NCI-H187 (cell line): ENCODE data around the gene BCR.
A peak's percentile ranks its signal among the peaks of the same experiment; 100 is the strongest.

Source experiments
- DNase-seq, 2 experiments: peaks; one replicate each; lab custom pipeline; 2025; lab: John Stamatoyannopoulos, UW

Gene BCR

DNA sequence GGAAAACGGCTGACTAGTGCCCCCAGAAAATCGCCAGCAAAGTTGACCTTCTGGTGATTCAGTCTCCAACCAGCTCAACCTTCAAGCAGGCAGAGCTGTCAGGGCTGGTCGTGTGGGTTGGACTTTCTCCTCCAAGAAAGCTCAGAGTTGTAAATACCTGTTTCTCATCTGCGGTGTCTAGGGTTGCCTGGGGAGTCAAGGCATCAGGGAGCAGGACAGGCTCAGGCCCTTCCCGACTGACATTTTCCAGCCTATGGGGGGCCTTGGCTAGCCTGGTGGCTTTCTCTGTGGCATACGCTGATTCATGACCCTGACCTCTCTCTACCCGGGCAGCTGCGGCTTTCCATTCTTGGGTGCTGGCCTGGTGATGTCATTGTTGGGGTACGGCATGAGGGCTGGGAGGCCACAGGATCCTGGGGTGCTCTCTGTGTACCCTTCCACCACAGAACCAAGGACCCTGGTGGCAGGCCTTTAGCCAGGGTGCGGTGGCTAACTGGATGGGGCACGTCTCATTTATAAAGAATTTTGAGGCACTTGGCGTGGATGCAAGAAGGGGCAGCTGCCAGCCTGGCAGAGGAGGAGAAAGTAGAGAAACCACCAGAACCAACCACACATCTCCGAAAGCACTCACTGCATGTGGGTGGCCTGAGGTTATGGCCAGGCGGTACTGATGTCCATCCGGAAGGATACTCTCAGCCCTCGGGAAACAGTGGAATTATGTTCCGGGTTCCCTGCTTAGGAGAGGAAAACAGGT lies 64.9 kb downstream of the BCR start:
- DNase-seq: no peak

DNA sequence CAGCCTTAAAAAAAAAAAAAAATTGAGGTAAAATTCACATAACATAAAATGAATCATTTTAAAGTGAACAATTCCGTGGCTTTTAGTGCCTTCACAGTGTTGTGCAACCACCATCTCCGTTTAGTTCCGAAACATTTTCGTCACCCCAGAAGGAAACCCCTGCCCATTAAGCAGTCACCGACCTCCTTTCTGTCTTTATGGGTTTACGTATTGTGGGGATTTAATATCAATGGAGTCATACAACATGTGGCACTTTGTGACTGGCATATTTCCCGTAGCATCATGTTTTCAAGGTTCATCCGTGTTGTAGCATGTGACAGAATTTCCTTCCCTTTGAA lies 65.5 kb downstream of the BCR start:
- no peak for DNase-seq

DNA sequence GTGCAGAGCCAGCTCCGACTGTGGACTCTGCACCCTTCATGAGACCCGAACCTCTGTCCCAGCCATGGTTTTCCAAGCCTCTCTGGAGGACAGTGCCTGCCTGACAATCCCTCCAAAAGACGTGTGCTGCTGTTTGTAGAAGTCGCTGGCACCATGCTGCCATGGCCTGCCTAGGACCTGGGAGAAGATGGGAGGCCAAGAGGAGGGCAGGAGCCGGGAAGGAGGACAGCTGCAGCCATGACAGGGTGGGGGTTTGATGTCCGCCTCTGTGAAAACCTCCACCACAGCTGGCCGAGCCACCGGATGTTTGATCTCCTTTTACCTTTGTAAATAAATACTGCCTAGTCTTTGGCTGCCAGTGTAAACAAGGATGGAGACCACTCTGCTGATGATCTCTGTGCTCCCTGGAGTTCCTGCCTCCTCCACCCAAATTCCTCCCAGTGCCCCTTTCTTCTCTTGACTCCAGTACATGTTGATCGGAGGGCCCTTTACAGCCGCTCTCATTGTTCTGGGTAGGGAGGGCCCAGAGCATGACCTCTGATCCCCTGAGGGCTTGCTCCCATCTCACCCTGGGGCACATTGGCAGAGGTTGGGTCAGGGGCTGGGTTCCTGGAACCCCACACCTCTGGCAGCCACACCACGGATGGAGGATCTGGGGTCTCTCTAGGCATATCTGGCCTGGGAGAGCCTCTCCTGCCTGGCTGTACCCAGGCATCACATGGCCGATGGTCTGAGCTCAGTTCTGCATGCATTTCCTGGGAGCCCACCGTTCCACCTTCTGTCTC lies 66.9 kb downstream of the BCR start:
- DNase-seq: no peak

DNA sequence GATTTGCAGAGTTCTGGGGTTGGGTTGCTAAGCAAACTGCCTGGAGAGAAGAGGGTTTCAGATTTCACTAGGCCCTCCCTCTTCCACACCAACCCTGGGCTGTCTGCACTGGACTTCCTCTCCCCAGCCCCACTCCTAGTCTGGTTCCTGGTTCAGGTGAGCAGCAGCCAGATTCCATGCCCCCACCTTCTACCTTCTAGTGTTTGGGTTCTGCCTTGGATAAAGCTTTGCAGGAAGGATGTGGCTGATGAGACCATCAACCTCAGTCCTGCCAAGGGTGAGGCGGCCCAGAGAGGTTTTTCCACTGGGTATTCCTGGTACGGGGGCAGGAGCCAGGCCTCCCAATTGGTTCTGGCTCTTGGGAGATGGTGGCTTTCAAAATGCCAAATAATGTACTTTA lies 68.3 kb downstream of the BCR start:
- DNase-seq: peak in 1 of 2 experiments; percentile 2

DNA sequence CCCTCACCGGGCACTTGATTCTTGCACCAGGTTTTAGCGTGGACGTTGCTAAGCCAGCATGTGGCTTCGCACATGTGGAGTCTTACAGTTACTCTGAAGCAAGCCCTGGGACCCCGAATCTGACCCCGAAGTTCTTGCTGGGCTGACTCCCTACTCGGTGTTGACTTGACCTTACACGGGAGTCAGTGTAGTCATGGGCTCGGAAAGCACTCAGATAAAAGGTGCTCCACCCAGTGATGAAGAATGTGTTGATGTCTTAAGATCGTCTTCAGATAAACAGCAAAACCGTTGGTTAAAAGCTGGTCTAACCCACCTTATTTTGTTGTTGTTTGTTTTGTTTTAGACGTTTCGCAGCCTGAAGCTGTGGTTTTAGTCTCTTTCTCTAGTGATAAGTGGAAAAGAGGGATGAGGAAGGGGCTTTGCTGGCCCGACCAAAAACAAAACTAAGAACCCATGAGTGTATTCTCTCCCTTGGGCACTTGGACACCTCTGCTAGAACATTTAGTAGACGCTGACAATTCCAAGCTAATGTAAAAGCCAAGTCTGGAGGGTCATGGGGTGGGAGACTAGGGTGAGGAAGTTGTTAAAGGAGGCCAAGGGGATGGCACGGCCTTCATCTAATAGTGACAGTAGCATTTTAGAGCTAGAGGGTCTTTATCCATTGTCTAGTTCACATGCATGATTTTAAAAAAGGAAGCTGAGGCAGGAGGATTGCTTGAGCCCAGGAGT lies 69.9 kb downstream of the BCR start:
- no peak for DNase-seq

DNA sequence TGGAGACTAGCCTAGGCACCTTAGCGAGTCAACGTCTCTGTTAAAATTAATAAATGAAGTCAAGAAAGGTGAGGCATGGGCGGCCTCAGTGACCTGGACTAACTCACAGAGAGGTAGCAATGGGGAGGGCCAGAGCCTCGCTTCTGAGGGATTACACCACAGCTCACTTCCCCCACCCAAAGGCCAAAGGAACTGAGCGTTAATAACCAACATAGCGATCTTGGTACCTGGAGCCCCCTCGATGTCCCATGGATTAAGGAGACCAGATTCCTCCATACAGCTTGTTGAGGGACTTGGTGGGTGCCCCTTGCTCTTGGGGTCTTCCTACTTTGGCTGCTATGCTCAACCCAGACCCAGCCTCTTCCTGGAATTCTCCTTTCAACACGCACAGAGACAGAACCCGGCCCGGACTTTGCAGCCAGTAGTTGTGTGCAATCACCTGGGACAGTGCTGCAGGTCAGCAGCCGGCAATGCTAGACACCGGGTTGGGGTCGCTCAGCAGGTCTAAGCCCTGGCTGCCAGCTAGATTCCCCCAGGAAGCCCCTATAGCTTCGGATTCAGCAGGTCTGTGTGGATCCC lies 70.6 kb downstream of the BCR start:
- no peak for DNase-seq

DNA sequence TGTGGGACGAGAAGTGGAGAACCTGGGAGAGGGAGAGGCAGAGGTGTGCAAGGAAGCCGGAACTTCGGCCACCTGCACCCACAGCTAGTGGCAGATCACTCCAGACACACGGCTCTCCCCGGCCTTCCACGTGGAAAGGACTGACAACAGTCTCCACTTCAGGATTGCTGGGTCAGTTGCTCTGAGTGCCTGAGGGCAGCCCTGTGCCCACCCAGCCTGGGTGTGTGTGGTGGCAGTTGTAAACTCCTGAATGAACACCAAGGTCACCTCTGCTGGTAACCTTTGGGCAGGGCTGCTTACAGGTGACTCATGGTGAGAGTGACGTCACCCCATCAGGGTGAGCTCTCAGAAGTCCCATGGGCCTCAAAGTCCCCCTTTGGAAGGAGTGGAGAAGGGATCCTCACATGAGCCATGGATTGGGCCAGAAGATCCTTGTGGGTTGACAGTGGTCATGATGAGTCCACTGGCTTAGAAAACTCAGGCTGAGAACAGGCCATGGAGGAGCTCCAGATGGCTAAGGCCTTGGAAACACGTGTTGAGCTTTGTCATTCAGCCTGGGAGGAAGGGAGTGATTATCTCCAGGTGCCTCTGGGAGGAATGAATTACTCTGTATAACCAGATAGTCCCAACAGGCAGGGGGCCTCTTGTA lies 71.3 kb downstream of the BCR start:
- no peak for DNase-seq

DNA sequence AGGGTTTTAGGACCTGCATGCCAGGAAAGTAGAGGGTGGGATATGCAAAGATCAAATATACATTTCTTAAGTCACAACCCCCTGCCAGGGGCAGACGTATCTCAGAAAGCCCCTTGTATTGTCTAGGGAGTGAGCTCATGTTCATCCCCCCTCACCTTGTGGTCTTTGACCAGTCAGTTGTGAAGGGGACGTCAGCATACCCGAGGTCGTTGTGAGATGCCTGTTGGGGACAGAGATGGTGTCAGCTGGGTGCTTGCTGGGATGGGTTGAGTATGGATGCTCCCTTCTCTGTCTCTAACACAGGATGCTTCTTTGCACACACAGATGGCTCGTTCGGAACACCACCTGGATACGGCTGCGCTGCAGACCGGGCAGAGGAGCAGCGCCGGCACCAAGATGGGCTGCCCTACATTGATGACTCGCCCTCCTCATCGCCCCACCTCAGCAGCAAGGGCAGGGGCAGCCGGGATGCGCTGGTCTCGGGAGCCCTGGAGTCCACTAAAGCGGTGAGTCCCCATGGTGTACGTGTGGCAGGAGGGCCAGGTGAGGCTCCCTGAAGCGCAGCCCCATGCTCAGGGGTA lies 73.3 kb downstream of the BCR start:
- DNase-seq: no peak

DNA sequence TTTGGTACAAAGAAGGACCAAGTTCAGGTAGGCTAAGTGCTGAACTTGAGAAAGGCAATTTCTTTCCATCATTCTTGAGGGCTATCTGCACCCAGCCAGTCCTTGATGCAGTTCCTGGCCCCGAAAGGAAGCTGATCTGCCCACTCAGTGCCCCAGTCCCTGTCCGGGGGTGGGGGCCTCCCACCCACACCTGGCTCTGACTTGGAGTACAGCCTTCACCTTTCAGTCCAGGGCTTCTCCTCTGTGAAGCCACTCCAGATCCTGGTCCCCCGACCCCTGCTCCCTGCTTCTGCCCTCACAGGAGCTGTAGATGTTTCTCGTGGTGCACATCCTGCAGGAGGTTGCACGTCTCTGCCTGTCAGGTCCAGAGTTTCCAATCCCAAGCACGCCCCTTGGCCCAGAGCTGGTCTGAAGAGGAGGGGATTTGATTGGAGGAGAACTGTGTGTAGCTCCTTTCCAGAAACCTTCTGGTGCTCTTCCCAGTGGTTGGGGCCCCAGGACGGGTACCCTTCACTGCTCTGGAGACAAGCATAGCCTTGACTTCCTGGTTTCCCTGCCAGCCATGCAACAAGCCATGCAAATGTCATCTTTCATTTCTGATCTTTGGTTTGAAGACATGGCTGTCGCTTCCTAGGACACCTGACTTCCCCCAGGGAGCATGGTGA lies 75.3 kb downstream of the BCR start:
- DNase-seq: no peak

DNA sequence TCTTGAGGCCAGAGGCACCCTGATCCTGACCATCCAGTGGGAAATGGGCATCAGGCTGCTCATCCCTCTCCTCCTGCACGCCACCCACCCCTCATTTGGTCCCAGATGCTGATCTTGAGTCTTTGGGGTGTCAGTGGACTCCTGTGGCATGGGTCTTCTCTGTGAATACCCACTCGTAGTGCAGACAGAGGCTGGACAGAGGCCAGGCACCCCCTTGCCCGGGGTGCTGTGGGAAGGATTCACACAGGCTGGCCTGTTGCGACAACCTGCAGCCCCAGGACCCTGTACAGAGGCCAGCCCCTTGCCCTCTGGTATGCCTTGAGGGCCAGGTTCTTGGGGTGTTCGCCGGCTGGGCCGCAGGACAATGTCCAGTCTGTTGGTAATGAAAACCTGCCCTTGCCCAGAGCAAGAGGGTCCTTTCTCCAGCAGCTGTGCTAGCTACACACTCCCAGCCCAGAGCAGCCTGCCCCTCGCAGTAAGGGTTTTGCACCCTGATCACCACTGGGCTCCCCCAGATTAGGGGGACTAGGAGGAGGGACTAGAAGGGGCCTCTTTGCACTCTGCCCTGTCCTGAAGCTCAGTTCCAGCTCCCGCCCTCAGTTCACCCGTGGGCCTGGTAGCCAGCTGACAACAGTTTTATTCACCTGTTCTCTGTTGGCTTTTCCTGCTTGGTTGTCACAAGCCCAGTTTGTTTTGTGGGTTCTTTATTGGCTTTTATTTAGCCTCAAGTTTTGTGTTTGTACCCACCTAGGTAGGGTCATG lies 76.0 kb downstream of the BCR start:
- no peak for DNase-seq

DNA sequence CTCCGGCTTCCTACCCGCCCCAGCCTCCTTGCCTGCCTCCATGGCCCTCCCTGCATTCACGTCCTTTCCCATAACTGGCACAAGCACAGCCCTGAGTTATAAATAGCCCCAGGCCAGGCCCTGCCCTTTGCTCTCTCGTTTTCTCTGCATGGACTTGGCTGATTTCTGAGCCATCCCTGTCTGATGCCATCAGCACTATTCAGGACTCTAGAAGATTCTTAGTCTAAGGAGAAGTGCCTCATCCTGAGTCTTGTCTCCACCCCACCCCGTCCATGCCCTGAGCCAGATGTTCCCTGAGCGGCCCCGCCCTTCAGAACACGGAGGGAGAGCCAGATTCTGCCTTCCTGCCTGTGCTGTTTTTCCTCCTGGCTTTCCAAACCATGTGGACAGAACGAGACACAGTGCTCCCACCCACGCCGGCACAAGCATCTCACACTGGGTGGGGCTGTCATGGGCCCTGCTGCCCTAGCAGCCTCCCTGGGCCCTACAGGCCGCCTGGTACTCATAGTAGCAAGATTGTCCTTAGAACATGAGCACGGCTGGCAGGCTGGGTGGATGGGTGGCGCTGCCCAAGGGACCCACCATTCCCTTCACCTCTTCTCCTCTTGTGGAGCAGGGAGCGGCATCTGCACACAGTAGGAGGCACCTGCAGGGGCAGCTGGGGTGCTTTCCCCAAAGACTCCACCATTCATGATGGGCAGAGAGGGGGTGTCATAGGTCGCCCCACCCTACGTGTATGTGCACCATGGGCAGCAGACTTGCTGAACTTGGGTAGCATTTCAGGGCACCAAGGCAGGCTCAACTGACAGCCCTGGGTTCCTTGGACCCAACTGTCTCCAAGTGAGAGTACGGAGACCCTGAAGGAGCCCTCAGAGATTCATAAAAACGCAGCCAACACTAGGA lies 76.9 kb downstream of the BCR start:
- no peak for DNase-seq

DNA sequence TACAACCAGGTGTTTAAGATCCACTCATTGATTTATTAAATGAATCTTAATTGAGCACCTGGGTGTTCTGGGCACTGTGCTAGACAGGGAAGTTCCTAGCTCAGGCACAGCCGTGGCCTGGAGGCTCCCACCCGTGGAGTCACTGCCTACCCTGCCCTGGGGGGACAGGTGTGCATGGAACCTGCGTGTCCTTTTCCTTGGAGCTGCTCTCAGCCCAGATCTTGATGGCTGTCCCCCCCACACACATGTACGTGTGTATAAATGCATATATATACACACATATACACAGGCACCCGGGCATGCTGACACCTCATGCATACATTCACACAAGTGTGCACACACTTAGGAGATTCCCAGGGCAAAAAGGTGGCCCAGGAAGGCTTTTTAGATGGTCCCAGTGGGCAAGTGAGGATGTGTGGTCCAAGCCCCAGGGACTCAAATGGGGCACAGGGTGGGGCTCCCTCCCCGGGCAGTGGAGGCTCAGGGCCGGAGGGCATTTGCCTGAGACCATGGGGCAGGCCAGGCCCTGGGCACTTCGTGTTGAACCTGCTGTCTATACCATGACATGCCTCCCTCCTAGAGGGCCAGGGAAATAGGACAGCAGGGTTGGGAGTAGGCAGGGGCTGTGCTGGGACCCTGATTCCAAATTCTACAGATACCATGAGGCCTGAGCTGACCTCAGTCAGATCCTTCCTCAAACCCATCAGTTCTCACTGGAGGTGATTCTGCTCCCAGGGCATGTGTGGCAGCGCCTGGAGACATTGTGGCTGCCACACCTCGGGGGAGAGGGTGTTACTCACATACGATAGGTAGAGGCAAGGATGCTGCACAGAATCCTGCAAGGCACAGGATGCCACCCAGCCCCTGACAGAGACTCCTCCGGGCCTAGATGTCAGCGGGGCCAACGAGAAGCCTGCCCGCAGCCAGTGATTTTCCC lies 77.8 kb downstream of the BCR start:
- DNase-seq: no peak

DNA sequence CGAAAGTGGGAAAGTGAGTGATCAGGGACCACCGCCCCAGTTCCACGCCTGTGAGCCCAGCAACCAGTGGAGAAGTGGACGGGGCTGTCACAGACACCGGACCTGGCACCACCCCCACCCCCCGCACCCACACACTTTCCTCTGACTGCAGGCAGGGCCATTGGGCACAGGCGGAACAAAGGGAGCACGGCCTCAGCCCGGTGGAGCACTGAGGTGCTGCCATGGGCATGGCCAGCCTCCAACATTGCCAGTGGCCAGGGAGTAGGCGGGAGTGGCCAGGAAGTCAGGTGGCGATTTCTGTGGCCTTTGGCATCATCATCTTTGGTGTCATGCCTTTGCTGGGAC lies 78.5 kb downstream of the BCR start:
- DNase-seq: no peak

DNA sequence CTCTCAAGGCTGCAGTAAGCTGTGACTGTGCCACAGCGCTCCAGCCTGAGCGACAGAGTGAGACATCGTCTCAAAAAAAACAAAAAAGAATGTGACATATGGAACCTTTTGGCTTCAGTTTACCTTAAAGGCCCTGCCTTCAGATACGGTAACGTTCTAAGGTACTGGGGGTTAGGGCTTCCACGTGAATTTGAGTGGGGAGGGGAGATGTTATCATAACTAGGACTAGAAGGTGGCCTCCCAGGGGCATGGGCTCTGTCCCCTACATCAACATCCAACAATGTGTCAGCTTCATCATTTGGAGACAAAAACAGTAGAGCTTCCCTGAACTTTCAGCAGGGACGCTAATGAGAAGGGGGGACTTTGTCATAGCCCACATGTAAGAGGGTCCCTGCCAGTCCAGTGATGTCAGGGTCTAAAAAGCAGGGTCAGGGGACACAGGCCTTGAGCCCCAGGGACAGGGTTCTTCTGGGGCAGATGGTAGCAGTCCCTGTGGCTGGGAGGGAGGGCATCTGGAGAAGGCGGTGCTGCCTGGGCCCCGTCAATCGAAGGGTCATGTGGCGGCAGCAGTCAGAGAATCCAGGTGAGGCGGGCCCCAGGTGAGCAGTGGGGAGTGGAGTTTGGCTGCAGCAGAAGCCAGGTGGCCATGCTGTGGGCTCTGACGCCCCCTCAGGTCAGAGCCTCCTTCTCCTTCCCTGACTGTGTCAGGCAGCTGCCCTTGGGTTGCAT lies 79.8 kb downstream of the BCR start:
- DNase-seq: no peak

DNA sequence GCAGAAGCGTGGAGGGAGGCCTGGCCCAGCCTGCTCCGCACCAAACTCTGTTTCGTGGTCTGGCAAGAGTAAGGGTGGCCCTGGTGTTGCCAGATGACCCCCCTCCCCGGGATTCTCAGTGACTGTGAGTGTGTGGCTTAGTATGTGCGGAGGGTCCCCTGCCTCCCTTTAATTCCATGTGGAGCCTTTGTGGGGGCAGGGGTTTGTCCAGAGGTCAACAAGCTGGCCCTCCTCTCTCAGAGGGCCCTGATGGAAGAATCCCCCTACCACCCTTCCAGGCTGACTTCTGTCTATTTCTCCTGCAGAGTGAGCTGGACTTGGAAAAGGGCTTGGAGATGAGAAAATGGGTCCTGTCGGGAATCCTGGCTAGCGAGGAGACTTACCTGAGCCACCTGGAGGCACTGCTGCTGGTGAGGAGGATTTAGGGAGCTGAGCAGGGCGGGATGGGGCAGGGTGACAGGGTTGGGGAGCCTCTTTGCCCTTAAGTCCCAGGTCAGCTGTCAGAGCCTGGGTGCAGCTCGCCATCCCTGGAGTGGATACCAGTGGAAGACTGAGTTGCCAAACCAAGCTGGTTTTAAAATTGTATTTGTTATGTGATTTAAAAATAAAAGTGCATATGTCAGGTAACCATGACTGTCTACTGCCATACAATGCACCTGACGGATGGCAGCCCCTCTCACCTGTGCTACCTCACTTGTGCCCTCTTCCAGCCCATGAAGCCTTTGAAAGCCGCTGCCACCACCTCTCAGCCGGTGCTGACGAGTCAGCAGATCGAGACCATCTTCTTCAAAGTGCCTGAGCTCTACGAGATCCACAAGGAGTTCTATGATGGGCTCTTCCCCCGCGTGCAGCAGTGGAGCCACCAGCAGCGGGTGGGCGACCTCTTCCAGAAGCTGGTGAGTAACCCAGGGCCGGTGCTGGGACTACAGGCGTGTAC lies 80.6 kb downstream of the BCR start:
- no peak for DNase-seq

DNA sequence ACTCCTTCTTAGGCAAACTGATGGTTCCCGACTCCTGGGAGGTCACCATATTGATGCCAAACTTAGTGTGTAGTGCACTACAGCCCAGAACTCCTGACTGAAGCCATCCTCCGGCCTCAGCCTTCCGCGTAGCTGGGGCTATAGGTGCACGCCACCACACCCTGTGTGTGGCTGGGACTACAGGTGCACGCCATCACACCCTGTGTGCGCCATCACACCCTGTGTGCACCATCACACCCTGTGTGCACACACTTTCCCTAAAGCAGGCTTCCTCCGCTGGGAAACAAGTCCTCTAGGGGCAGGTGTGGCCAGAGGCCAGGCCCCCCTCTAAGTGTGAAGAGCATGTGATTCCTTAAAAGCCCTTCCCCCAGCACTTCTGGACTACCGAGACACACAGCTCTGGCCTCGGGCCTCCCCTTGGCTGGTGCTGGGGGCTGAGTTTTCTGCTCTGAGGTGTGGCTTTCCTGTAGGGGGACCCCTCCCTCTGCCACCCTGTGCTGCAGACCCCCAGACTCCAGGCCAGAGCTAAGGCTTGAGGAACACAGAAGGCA lies 81.7 kb downstream of the BCR start:
- DNase-seq: no peak
